Measurements from ENCODE around the gene HLA-B.
"Not testable (repeated sequence)": the region's sequence is repeated elsewhere in the genome, so short reads cannot be mapped to it uniquely, and the experiment has no call there.

HLA-B gene

DNA sequence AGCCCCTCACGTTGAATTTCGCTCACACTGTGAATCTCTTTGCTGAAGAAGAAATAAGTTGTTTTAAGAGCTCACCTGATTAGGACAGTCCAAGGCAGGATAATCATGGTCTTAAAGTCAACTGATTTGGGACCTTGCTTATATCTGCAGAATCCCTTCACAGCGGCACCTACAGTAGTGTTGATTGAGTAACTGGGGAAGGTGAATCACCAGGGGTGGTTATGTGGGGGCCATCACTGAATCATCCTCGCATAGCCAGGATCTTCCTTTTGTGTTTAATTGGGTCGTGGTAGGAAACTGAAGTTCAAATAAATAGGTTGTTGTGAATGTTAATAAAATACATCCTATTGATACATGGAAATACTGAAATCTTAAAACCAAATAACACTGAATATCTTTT lies 26.2 kb upstream of the HLA-B start:
- DNase-seq (ENCODE audit: low read depth, low spot score), result no peak

GRCh38 chr6:31381666-31382065 lies 24.7 kb upstream of the HLA-B start:
- DNase-seq (ENCODE audit: low read depth, low spot score), result no peak

DNA sequence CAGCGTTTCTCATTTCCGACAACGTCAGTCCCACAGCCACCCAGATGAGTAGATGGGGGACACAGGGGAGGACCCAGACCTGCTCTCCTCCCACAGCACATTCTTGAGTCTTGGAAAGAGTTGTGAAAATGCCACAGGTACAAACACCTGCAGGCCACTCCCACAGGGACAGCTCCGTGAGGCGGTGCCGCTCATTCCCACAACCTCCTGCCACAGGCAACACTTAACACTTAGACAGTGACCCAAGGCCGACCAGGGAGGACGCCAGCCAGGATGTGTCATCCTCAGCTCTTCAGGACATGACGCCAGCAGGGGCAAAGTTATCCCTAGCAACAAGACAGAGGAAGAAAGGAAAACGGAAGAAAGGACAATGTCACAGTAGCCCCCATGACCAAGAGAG lies 22.9 kb upstream of the HLA-B start:
- no peak for DNase-seq (ENCODE audit: low read depth, low spot score)

GRCh38 chr6:31378721-31379103 lies 21.7 kb upstream of the HLA-B start:
- no peak for DNase-seq (ENCODE audit: low read depth, low spot score)

DNA sequence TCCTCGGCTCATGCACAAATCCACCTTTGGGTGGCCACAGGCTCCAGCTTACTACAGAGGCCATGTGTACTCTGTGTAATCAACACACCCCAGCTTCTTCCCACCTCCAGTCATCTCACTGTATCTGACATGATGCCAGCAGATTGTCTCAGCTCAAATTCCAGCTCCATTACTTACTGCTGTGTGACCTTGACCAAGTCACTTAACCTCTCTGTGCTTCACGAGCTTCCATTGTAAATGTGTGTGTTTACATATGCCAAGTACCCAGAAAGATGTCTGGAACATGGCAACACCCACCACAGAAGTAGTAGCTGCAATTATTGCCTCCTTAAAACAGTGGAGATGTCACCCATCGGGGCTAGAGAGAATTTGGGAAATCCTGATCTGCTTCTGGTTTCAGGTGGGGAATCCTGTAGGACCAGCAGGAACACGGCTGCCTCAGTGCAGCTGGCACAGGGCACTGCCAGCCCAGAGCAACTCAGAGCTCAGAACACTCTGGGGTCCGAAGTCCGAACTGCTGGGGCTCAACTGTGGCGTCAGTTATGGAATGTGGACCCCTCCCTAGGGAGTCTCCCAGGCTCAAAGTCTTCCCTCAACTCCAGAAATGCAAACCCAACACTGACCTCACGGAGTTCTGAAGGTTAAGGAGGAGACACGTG lies 21.2 kb upstream of the HLA-B start:
- no peak for DNase-seq (ENCODE audit: low read depth, low spot score)

- no peak for DNase-seq (ENCODE audit: low read depth, low spot score)
Measured at GRCh38 chr6:31377029-31377428, 20.1 kb upstream of the HLA-B start.

DNA sequence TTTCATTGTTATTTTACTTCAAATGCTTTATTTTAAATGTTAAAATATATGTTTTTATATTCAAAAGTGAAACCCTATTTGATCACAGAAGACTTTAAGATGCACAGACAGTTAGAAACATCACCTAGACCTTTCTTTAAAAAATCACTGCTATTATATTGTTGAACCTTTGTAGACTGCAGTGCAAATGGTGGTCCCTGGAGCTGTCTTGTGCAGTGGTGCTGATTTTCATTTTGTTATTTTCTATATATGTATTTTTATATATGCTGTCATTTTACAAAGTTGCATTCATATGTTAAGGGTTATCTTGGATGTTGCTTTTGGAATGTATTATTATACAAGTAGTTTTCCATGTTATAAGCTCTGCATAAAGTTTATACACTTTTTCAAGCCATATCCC lies 18.7 kb upstream of the HLA-B start:
- no peak for DNase-seq (ENCODE audit: low read depth, low spot score)

DNA sequence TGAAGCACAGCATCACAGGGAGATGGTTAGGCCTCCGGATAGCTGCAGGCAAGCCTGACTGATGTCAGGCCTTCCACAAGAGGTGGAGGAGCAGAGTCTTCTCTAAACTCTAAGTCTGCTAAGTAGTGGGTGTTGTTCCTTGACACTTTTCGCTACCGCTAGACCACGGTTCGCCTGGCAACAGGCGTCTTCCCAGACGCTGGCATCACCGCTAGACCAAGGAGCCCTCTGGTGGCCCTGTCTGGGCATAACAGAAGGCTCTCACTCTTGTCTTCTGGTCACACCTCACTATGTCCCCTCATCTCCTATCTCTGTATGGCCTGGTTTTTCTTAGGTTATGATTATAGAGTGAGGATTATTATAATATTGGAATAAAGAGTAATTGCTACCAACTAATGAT lies 17.1 kb upstream of the HLA-B start:
- not testable (repeated sequence) for DNase-seq (ENCODE audit: low read depth, low spot score)

DNA sequence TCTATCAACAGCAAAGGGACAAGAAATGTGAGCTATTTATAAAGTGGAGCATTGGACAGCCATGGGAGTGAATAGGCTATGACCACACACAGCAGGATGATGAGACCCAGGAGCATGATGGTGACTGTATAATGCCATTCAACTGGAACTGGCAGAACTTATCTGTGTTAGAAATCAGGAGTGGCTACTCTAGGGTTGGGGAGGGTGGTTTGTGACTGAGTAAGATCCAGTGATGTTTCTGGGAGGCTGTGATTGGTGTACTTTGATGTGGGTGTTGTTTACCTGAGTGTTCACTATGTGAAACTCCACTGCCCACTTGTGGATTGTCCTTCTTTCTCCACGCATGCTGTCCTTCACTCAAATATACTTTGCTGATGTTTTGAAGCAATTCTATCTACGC lies 11.5 kb upstream of the HLA-B start:
- DNase-seq (ENCODE audit: low read depth, low spot score), result no peak

- peak; percentile 43 for DNase-seq (ENCODE audit: low read depth, low spot score)
Measured at GRCh38 chr6:31366693-31367470, 9.9 kb upstream of the HLA-B start.

DNA sequence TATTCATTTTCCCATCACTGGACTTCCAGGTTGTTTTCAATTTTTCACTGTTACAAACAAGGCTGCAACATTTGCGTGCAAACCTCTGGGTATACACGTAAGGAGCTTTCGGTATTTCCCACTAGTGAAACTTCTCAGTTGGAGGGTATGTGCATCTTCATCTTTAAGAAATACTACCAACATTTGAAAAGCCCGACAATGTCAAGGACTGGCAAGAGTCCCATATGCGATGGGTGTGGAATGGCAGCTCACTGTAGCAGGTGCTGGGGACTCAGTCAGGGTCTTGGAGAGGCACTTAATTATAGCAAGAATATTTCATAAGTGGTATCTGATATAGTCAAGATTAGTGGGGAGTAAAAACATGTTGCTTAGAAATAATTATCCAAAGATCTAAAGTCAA lies 8.9 kb upstream of the HLA-B start:
- no peak for DNase-seq (ENCODE audit: low read depth, low spot score)

DNA sequence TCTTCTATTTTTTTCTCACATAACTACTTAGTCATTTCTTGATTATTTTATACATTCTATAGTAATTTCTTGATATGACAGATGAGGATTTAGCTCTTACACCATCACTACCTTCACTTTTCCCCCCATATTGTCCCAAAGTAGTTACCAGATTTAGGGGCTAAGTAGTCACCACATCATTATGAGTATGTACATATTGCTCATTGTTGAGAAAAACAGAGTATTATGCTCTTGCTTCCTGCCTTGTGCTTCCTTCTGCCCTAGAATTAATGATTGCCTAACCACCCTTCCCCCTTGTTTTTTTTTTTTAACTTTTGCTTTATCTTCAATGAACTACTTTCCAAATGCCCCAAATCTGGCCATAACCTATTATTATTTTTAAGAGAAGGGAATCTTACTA lies 6.8 kb upstream of the HLA-B start:
- no peak for DNase-seq (ENCODE audit: low read depth, low spot score)

DNA sequence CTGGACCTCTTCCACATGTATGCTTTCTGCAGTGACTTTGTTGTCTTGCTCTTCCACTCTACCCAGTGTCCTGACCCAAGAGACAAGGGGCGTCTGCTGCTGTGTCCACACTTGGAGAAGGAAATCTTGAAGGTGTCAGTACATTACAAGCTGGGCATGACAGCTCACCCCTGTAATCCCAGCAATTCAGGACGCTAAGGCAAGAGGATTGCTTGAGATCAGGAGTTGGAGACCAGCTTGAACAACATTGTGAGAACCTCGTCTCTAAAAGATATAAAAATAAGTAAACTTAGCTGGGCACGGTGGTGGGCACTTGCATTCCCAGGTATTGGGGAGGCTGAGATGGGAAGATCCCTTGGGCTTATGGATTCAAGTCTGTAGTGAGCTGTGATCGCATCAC lies 5.8 kb upstream of the HLA-B start:
- DNase-seq (ENCODE audit: low read depth, low spot score), result no peak

GRCh38 chr6:31359581-31359980 lies 2.6 kb upstream of the HLA-B start:
- DNase-seq (ENCODE audit: low read depth, low spot score), result no peak

DNA sequence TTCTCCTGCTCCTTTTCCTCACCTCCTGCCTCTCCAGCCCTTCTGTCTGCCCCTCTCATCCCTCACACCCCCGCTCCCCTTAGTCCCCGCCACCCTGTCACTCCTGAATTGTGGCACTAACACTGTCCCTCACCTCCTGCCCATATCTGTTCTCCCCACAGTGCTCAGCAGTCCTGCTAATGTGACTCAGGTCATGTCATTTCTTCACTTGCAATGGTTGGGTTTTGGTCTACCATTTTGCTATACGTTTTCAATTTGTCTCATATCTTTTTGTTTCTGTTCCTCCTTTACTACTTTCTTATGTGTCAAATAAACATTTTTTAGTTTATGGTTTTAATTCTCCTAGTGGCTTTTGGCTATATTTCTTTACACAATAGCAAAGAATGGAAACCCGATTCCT lies 1.3 kb upstream of the HLA-B start:
- DNase-seq (ENCODE audit: low read depth, low spot score), result no peak

GRCh38 chr6:31357886-31358285 lies 907 bp upstream of the HLA-B start:
- DNase-seq (ENCODE audit: low read depth, low spot score), result no peak

DNA sequence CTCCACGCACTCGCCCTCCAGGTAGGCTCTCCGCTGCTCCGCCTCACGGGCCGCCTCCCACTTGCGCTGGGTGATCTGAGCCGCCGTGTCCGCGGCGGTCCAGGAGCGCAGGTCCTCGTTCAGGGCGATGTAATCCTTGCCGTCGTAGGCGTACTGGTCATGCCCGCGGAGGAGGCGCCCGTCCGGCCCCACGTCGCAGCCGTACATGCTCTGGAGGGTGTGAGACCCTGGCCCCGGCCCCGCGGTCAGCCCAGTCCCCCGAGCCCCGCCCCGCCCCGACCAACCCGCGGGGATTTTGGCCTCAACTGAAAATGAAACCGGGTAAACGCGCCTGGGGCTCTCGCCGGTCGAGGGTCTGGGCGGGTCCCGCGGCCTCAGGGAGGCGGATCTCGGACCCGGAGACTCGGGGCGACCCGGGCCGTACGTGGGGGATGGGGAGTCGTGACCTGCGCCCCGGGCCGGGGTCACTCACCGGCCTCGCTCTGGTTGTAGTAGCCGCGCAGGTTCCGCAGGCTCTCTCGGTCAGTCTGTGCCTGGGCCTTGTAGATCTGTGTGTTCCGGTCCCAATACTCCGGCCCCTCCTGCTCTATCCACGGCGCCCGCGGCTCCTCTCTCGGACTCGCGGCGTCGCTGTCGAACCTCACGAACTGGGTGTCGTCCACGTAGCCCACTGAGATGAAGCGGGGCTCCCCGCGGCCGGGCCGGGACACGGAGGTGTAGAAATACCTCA lies 598 bp downstream of the HLA-B start:
- no peak for DNase-seq (ENCODE audit: low read depth, low spot score)

DNA sequence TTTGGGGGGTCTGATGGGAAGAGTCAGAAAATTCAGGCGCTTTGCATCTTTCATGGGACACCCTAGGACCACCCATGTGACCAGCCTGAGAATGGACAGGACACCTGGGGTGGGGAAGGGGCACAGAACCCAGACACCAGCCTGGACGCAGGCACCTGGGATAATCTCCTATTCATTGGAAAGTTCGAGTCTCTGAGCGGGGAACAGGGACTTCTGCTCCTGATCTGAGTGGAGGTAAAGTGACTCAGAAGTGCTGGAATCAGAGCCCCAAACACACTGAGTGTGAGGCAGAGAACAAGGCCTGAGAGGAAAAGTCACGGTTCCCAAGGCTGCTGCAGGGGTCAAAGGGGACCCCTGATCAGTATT lies 1.4 kb downstream of the HLA-B start:
- no peak for DNase-seq (ENCODE audit: low read depth, low spot score)

GRCh38 chr6:31354864-31355582 lies 2.0 kb downstream of the HLA-B start:
- DNase-seq (ENCODE audit: low read depth, low spot score), result no peak

DNA sequence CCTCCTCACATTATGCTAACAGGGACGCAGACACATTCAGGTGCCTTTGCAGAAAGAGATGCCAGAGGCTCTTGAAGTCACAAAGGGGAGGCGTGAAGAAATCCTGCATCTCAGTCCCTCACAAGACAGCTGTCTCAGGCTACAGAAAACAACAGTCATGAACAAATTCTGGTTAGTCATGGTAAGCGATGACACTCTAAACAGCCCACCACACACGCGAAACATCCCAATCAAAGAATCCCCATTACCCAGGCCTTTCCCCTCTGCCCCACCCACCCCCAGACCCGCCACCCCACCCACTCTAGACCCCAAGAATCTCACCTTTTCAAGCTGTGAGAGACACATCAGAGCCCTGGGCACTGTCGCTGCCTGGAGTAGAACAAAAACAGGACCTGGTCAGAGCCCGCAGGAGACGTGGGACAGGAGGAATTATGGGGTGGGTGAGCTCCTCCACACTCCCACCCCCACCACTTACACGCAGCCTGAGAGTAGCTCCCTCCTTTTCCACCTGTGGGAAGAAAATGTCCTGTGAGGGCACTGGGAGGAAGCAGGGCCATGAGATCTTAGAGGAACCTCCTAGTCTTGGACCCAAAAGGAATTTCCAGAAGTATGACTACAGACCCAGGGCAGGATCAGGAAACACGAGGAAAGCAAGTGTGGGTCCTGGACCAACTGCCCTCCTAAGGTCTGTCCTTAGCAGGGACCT lies 2.7 kb downstream of the HLA-B start:
- DNase-seq (ENCODE audit: low read depth, low spot score), result no peak

DNA sequence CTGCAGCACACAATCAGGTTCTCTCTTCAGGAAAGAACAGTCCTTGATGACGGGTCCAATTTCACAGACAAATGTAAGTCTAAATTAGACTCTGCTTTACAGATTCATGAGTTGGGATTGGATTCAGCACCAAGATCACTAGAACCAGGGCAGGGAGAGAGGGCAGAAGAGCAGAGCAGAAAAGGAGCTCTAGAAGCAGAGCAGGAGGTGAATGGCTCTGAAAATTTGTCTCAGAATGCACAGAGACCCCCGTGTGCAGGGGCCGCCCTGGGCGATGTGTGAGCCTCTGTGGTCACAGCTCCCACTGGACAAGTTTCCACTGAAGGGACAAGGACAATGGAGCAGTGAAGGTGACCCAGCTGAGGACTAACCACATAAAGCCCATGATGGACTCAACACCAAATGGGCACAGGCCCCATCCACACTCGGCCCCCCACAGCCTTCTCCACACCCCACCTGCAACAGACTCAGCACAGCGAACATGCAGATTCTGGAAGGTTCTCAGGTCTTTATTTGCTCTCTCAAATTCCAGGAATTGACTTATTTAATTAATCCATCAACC lies 3.5 kb downstream of the HLA-B start:
- DNase-seq (ENCODE audit: low read depth, low spot score), result no peak

Measured in brain pericyte (primary cell).